HG03575 (cell line): ENCODE results near the gene HSD17B3.
"Not testable (repeated sequence)": the region's sequence is repeated elsewhere in the genome, so short reads cannot be mapped to it uniquely, and the experiment has no call there.

Experiments
- ATAC-seq: cut with Tn5 transposase; IDR thresholded peaks from one replicate; pipeline ENCODE4 v1.9.1; 2021; ENCODE audit not compliant: unreplicated experiment, insufficient number of reproducible peaks, low FRiP score; ENCODE audit errors: extremely low read depth

Gene HSD17B3

DNA sequence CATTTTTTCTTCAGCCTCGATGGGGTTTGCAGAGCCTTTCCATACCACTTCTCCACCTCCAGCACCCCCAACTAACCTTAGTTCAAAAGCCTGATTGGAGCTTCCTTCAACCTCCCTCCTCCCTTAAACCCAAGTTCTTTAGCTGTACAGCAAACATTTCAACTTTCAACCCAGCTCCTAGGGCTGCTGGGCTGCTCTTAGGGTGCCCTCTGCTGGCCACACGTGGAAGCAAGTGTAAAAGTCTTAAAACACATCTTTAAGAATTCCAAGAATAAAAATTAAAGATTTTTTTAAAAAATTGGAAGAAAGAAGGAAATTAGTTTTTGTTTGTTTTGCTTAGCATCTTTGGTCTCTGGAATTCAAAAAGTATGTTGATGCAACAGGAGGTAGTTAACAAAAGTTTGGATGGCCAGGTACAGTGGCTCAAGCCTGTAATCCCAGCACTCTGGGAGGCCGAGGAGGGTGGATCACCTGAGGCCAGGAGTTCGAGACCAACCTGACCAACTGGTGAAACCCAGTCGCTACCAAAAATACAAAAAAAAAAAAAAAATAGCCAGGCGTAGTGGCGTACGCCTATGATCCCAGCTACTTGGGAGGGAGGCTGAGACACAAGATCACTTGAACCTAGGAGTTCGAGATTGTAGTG, 15.5 kb upstream of the HSD17B3 start:
- ATAC-seq, result no peak

DNA sequence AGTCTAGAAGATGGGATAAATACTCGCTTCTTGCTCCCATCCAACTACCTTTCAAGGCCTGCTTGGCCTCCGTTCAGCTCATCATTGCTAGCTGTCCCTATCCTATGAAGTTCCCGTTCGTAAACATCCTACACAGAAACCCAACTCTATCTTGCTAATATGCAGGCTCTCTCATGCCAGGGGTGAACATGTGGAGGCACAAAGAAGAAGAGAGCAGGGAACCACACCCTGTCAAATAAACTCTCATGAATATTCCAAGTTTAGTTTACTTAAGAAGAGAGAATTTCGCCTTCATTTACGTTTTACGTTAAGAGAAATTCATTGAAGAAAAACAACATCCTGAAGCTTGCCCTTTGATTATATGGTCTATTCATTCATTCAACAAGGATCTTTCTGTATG, 7.9 kb upstream of the HSD17B3 start:
- ATAC-seq, result no peak

DNA sequence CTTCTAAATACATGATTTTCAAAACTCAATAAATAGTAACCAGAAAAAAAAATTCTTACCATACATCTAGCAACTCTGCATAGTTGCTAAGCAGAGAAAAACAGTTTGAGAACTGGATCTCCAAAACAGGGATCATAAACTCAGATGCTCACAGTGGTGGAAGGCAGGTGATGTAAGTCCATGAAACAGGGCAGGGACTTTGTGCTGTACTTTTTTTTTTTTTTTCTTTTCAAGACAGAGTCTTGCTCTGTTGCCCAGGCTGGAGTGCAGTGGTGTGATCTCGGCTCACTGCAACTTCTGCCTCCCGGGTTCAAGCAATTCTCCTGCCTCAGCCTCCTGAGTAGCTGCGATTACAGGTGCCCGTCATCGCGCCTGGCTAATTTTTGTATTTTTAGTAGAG, 5.0 kb upstream of the HSD17B3 start:
- not testable (repeated sequence) for ATAC-seq

DNA sequence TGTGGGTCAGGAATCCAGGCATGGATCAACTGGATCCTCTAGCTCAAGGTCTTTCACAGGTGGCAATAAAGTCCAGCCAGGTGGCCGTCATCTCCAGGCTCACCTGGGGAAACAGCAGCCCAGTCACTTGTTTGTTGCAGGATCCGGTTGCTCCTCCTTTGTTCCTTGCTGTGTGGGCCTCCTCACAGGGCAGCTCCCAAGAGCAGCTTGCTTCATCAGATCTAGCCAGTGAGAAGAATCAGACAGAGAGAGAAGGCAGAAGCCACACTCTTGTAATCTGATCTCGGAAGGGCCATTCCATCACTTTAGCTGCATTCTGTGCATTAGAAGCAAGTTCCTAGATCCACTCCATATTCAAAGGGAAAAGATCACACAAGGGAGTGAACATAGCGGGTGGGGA, 3.2 kb upstream of the HSD17B3 start:
- ATAC-seq, result no peak

DNA sequence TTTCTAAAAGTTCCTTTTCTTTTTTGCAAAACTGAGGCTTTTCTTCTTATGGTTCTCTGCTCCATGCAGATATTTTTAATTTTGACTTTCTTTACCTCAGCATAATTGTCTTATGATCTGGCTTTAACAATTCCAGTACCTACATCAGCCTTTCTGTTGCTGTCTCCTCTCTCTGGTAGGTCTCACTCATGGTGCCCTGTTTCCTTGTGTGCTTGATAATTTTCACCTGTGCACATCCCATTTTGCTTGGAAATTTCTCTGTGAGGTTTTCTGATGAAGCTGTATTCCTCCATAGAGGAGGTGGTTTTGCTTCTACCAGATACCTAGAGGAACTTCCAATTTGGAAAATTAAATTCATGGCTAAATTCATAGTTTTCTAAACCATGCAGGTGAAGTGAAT, 2.3 kb upstream of the HSD17B3 start:
- ATAC-seq, result no peak

DNA sequence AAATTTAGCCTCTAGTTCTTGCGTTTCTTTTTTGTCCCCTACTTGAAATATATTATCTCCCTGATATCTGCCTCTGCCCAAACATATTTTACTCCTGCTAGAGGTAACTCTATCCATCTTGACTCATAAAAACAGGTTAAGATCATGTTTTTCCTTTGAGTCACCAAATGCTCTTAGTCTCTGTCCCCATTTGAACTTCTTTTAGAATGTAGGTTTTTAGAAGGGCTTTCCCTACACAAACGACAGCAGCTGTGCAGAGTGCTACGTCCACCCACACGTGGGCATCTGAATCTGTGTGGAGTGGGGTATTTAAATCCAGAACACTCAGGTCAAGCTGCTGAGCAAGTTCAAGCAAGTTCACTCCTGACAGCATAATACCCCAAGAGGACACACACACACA, 2.2 kb downstream of the HSD17B3 start:
- no peak for ATAC-seq

DNA sequence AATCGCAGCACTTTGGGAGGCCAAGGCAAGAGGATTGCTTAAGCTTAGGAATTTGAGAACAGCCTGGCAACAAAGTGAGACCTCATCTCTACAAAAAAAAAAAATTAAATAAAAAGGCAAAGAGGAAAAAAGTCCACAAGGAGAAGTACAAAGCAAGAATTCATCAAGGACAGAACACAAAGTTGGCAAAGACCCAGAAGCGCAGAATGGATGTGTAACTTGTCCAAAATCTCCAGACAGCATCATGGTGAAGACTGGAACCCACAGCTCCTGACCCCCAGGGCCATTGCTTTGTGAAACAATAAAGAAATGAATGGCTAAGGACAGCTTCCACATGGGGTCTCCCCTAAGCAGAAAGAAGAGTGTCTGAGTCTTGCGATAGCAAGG, 7.8 kb downstream of the HSD17B3 start:
- ATAC-seq, result no peak

DNA sequence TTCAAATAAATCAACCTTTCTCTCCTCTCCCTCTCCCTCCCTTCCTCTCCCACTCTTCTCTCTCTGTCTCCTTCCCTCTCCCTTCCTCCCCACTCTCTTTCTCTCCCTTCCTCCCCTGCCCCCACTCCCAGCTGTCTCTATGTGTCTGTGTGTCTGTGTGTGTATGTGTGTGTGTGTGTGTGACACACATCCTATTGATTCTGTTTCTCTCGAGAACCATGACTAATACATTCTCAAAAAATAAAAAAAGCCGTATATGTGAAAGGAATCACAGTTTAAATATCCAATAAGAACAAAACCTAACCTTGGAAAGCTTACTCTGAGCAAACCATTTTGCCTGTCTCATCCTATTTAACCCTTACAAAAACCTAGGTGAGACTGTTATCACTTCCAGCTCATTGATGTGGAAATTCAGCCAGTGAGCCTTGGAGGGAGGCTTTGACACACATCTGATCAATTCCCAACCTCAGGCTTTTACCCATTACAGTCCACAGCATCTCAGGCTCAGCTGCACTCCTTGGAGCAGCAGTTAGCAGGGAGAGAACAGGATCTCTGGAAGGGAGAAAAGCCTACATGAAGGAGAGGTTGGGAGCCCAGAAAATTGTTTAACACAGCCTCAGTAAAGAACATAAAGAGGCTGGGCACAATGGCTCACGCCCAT, 8.3 kb downstream of the HSD17B3 start:
- ATAC-seq, result no peak

DNA sequence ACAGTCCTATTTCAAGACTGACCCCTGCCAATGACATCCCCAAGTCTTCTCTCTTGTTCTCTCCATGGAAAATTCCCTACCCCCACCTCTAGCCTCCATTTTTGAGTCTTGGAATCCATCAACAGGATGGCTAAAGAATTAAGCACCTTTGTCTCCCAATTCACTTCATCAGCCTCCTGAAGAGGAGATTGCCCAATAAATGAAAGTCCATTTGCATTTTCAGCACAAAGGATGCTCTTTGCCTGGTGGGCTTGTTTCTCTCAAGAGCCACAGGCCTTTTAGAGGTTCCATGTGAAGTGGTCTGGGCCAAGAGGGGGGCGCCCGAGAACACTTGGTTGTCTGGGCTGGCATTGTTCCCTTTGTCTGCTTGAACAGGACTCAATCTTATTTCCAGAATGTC, 12.6 kb downstream of the HSD17B3 start:
- no peak for ATAC-seq

DNA sequence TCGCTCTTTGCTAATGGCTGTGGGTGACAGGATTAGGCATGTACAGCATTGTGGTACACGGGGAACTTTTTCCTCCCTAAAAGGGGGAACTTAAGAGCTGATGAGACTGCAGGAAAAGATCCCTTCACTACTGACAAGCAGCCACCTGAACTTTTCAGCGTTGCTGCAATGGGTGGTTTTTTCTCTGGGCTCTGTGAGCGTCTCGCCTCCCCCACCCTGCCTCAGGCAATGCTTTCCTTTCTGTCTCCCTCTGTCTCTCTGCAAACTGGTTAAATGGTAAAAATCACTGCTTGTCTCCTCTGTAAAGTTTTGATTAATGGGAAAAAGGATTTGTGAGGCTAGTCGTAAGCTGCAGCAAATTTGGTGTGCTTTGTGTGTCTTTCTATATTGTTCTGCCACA, 20.3 kb downstream of the HSD17B3 start:
- ATAC-seq, result no peak

DNA sequence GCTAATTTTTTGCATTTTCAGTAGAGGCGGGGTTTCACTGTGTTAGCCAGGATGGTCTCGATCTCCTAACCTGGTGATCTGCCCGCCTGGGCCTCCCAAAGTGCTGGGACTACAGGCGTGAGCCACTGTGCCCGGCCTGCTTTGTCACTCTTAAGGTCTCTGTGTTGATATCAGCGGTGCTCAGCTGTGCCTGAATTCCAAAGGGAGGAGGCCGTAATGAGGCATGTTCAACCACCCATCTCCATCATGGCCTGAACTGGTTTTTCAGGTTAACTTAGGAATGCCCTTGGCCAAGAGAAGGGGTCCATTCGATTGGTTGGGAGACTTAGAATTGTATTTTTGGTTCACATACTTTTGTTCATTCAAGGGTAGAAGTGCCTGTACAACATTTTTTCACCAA, 22.0 kb downstream of the HSD17B3 start:
- ATAC-seq, result no peak

DNA sequence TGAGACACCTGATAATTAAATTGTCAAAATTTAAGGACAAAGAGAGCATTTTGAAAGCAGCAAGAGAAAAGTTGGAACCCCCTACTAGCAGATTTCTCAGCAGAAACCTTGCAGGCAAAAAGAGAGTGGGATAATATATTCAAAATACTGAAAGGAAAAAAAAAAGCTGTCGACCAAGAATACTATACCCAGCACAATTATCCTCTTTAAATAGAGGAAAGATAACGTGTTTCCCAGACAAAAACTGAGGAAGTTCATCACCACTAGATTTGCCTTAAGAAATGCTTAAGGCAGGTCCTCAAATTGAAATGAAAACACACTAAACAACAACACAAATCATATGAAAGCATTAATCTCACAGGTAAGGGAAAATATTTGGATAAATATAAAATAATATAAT, 27.0 kb downstream of the HSD17B3 start:
- no peak for ATAC-seq

DNA sequence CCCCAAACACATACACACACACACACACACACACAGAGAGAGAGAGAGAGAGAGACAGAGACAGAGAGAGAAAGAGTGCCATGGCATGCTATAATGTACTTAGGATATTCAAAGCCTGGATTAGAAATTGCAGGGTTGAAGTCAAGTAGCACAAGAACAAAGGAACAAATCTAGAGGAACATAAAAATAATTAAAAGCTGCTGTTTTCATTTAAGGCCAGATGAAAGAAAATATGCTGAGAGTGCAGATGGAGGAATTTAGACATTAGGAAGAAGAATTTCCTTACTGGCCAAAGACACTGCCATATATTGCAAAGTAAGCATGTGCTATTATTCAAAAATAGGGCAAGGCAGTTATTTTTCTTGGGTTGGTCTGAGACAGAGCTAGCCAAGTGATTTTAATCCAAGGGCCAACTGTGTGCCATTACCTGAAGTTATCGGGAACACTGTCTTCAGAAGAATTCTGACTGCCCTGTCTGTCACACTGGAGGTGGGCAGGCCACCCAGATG, 31.7 kb downstream of the HSD17B3 start:
- ATAC-seq, result no peak

DNA sequence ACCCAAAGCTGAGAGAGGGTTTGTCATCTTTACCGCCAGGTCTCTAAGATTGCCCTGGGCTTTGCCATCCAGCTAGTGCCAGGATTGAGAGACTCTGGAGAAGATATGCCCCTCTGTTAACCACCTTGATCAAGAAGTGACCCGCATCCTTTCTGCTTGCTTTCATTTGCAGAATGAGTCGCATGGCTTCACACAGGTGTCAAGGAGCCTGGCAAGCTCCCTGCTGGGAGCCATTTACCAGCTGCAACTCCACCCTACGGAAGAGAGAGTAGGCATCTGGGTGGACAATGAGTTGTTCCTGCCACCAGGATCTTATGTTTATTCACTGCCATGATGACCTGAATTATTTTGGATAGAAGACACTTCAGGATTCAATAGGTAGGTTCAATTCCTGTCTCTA, 43.0 kb downstream of the HSD17B3 start:
- no peak for ATAC-seq

DNA sequence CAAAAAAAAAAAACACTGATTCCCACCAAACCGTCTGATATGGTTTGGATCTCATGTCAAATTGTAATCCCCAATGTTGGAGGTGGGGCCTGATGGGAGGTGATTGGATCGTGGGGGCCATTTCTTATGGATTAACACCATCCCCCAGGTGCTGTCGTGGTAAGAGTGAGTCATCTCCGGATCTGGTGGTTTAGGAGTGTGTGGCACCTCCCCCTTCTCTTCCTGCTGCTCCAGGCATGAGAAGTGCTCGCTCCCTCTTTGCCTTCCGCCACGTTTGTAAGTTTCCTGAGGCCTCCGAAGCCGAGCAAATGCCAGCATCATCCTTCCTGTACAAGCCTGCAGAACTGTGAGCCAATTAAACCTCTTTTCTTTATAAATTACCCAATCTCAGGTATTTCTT, 45.2 kb downstream of the HSD17B3 start:
- no peak for ATAC-seq

DNA sequence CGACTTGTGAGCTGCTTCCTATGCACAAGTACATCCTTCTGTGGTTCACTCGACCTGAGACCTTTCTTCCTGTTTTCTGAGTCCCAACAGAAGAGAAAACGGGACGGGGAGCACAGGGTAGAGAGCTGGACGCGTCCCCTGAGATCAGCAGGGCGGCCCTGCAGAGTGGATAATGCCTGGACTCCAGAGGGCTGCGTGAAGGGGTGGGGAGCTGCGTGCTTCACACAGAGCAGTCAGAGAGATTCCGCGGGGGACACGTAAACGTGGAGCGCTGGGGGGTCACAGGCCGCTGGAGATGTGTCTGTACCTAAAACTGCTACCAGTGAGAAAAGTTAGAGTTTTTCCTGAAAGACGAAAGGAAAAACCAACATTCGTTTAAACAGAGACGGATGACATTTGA, 46.3 kb downstream of the HSD17B3 start:
- no peak for ATAC-seq

DNA sequence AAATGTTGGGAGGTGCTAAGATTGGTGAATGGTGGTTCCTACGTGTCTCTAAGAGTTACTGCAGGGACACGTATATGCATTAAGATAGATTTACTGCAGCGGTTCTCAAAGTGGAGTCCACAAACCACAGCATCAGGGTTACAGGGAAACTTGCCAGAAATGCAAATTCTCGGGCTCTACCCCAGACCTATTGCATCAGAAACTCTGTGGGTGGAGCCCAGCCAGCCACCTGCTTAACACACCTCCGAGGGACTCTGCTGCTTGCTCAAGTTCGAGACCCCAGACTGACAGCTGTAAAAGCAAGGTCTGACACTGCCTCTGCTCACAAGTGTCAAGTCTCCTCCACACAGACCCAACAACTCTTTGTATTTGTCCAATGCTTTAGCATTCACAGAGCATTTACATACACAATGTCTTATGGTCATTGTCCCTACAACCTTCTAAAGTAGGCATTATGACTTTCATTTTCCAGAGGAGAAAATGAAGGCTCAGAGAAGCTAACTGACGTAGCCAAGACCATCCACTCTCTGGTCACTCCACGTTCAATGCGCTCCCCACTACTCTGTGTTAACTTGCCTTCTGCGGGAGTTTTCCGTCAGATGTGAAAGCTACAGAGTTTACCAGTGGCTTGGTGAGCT, 48.8 kb downstream of the HSD17B3 start:
- ATAC-seq, result no peak

DNA sequence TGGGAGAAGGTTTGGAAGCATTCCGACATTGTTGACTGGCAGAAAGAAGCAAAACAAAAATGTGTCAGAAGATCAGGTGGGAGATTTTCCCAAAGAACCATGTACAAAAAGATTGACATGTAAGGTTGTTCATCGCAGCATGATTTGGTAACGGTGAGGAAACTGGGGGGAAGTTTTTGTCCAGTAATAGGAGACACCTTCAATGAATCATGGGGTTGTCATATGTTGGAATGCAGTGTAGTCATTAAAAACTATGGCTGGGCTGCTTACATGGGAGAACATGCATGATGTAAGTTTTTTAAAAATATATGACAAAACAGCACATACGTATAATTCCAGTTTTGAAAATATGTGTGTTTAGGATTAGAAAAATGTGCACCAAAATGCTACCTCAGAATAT, 50.5 kb downstream of the HSD17B3 start:
- no peak for ATAC-seq

DNA sequence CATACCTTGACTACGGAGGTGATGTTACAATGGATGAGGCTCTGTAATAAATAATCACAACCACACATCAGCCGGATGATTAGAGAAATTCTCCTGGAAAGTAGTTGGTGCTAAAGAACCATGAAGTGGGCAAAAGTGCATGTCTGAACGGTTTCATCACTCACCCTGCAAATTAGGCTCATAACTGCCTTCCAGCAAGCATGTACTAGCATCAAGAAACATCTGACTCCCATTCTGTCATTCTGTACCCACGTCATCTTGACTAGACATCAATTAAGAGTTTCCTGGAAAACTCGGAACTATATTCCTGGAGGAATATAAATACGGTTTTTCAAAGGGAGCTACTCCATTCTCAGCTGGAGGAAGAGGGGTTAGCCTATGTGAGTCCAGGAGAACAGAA, 52.2 kb downstream of the HSD17B3 start:
- ATAC-seq, result no peak

DNA sequence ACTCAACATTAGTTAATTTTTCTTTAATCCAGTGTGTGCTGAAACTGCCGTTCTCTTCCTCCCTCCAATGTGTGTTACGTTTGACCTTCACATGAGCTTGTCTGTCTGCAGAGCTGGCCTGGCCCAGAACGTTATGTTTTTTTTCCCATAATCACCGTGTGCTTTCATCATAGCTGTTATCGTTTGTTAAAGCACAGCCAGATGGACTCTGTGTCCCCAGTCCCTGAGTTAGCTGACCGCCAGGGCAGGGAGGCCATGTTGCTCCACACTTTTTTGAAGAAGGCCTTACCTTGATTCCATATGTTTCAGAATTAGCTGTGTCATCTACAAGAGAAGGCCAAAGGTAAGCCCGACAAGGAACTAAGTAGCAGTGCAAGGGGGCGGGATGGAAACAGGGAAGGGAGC, 55.7 kb downstream of the HSD17B3 start:
- no peak for ATAC-seq
